HL-60/S4 treated with phorbol 12-myristate 13-acetate at 8.2 ng/mL for 4 days and 3 days (cell line): ENCODE measurements around the gene IGF1.

Experiments used
- in situ Hi-C: fragments of 300-500 bp; cut with MboI; formaldehyde crosslinking; loops from 2 replicates; pipeline ENCODE4 v1.15.0; 2022; ENCODE audit warnings: low sequenced_read_pairs

The IGF1 gene

GRCh38 chr12:102480406-102480805 lies at the start of gene IGF1:
Gene IGF1 (minus strand): TSS chr12:102480563. CDS start chr12:102480381, 182 bp downstream.
- in situ Hi-C loops: loop anchor here (25.0 kb wide), 1 partner anchor 543 kb away; no protein-coding TSS in a partner anchor

GRCh38 chr12:102528111-102528510 lies 47.7 kb upstream of the IGF1 start:
- in situ Hi-C loops: no loop called here

- in situ Hi-C loops: no loop called here
Observed at GRCh38 chr12:102527171-102527720, 46.9 kb upstream of the IGF1 start.

- in situ Hi-C loops: no loop called here
Observed at GRCh38 chr12:102526656-102527055, 46.3 kb upstream of the IGF1 start.

- in situ Hi-C loops: no loop called here
Observed at GRCh38 chr12:102522768-102523167, 42.4 kb upstream of the IGF1 start.

- in situ Hi-C loops: no loop called here
Observed at GRCh38 chr12:102521662-102522277, 41.4 kb upstream of the IGF1 start.

GRCh38 chr12:102518871-102519270 lies 38.5 kb upstream of the IGF1 start:
- in situ Hi-C loops: no loop called here

GRCh38 chr12:102514696-102515095 lies 34.3 kb upstream of the IGF1 start:
- in situ Hi-C loops: no loop called here

- in situ Hi-C loops: no loop called here
Observed at GRCh38 chr12:102513739-102514138, 33.4 kb upstream of the IGF1 start.

- in situ Hi-C loops: no loop called here
Observed at GRCh38 chr12:102513272-102513671, 32.9 kb upstream of the IGF1 start.

GRCh38 chr12:102512523-102512922 lies 32.2 kb upstream of the IGF1 start:
- in situ Hi-C loops: no loop called here

- in situ Hi-C loops: no loop called here
Observed at GRCh38 chr12:102511575-102511974, 31.2 kb upstream of the IGF1 start.

GRCh38 chr12:102510463-102510862 lies 30.1 kb upstream of the IGF1 start:
- in situ Hi-C loops: no loop called here

GRCh38 chr12:102510031-102510430 lies 29.7 kb upstream of the IGF1 start:
- in situ Hi-C loops: no loop called here

- in situ Hi-C loops: no loop called here
Observed at GRCh38 chr12:102509123-102509626, 28.8 kb upstream of the IGF1 start.

GRCh38 chr12:102508052-102508451 lies 27.7 kb upstream of the IGF1 start:
- in situ Hi-C loops: no loop called here

GRCh38 chr12:102507301-102507700 lies 26.9 kb upstream of the IGF1 start:
- in situ Hi-C loops: no loop called here

- in situ Hi-C loops: no loop called here
Observed at GRCh38 chr12:102504871-102505270, 24.5 kb upstream of the IGF1 start.

- in situ Hi-C loops: no loop called here
Observed at GRCh38 chr12:102504280-102504679, 23.9 kb upstream of the IGF1 start.

GRCh38 chr12:102503831-102504230 lies 23.5 kb upstream of the IGF1 start:
- in situ Hi-C loops: no loop called here

- in situ Hi-C loops: no loop called here
Observed at GRCh38 chr12:102503056-102503681, 22.8 kb upstream of the IGF1 start.

GRCh38 chr12:102501773-102502172 lies 21.4 kb upstream of the IGF1 start:
- in situ Hi-C loops: no loop called here
